NCI-H1694 (cell line): ENCODE measurements around the gene SEZ6.

Experiments used
- DNase-seq: peaks from one replicate; lab custom pipeline; 2025; lab: John Stamatoyannopoulos, UW

The SEZ6 gene

GRCh38 chr17:29005936-29006511 is at the start of gene SEZ6:
Gene SEZ6 (minus strand): TSS chr17:29006033. CDS start chr17:29005869, 164 bp downstream.
- peak; percentile 41 for DNase-seq

GRCh38 chr17:29054835-29055234 is 49.0 kb upstream of the SEZ6 start:
- DNase-seq, result no peak

- DNase-seq, result no peak
These were observed 45.9 kb upstream of the SEZ6 start for GRCh38 chr17:29051731-29052130.

- no peak for DNase-seq
These were observed 45.4 kb upstream of the SEZ6 start for GRCh38 chr17:29051194-29051593.

GRCh38 chr17:29050176-29050575 is 44.3 kb upstream of the SEZ6 start:
- no peak for DNase-seq

GRCh38 chr17:29049541-29050145 is 43.8 kb upstream of the SEZ6 start:
- no peak for DNase-seq

GRCh38 chr17:29048440-29049368 is 42.9 kb upstream of the SEZ6 start:
- DNase-seq, result peak; percentile 72

- DNase-seq, result no peak
These were observed 40.6 kb upstream of the SEZ6 start for GRCh38 chr17:29046473-29046839.

GRCh38 chr17:29045734-29046472 is 40.1 kb upstream of the SEZ6 start:
- DNase-seq, result no peak

GRCh38 chr17:29045026-29045425 is 39.2 kb upstream of the SEZ6 start:
- no peak for DNase-seq

GRCh38 chr17:29043539-29044145 is 37.8 kb upstream of the SEZ6 start:
- no peak for DNase-seq

- peak; percentile 78 for DNase-seq
These were observed 37.1 kb upstream of the SEZ6 start, which contains the start of gene PIPOX for GRCh38 chr17:29042679-29043538. Gene PIPOX (plus strand): TSS chr17:29043141. CDS start chr17:29043226, 85 bp downstream.

- DNase-seq, result no peak
These were observed 36.3 kb upstream of the SEZ6 start for GRCh38 chr17:29042026-29042678.

GRCh38 chr17:29041571-29041970 is 35.7 kb upstream of the SEZ6 start:
- DNase-seq, result no peak

- no peak for DNase-seq
These were observed 35.3 kb upstream of the SEZ6 start for GRCh38 chr17:29041091-29041490.

GRCh38 chr17:29039764-29040598 is 34.1 kb upstream of the SEZ6 start:
- DNase-seq, result no peak

GRCh38 chr17:29038085-29038795 is 32.4 kb upstream of the SEZ6 start:
- DNase-seq, result no peak

GRCh38 chr17:29037739-29038084 is 31.9 kb upstream of the SEZ6 start:
- peak; percentile 34 for DNase-seq

- DNase-seq, result no peak
These were observed 30.8 kb upstream of the SEZ6 start for GRCh38 chr17:29036584-29036983.
